IMR-90 (cell line): Measurements from ENCODE around the gene CD2. TPM values are rescaled to one million over a fixed set of nuclear protein-coding genes. Genes with fewer than 3 reads are reported as not detected.

ENCODE experiments used
- ATAC-seq: fragments of 200-7000 bp; cut with Tn5 transposase; 2 replicates; pipeline ENCODE4 v1.9.1; 2020; ENCODE audit warnings: low read depth, mild to moderate bottlenecking, moderate library complexity
- BruUV-seq: library from RNA; stranded (reverse); fragments of 400-500 nt; replicated peaks from 2 replicates; lab custom pipeline; 2021; lab: Mats Ljungman, UMichigan
- CTCF ChIA-PET: fragments of 300-600 bp; formaldehyde crosslinking; extraction: SDS; loops from one replicate; lab custom pipeline; 2021; ENCODE audit warnings: antibody characterized with exemption; lab: Yijun Ruan, JAX
- POLR2A ChIA-PET: fragments of 300-600 bp; sonication (Branson Sonifier 250); formaldehyde crosslinking; loops from one replicate; lab custom pipeline; 2022; ENCODE audit warnings: antibody characterized with exemption; ENCODE audit not compliant: unreplicated experiment; lab: Charles Lee
- DNase-seq: peaks from one replicate; pipeline ENCODE4 v3.0.0; 2013
- H2AFZ ChIP-seq: replicated peaks from 2 replicates; pipeline ENCODE3; 2013; ENCODE audit warnings: low read length, mild to moderate bottlenecking; ENCODE audit not compliant: poor library complexity
- H2AK5ac ChIP-seq: 2 replicates; pipeline ENCODE4 v1.6.1; 2013; ENCODE audit warnings: low read depth, low read length, inconsistent platforms
- H2AK9ac ChIP-seq: replicated peaks from 2 replicates; pipeline ENCODE3; 2013; ENCODE audit warnings: mild to moderate bottlenecking, low read depth, low read length, moderate library complexity; ENCODE audit not compliant: poor library complexity
- H2BK120ac ChIP-seq: 2 replicates; pipeline ENCODE4 v1.6.1; 2013; ENCODE audit warnings: low read depth, low read length, inconsistent platforms
- H2BK15ac ChIP-seq: 3 replicates; pipeline ENCODE4 v1.6.1; 2013; ENCODE audit warnings: low read depth, low read length, inconsistent platforms
- H2BK20ac ChIP-seq: 2 replicates; pipeline ENCODE4 v1.6.1; 2013; ENCODE audit warnings: low read depth, mild to moderate bottlenecking, inconsistent platforms, low read length, moderate library complexity
- H2BK5ac ChIP-seq: 2 replicates; pipeline ENCODE4 v1.6.1; 2013; ENCODE audit warnings: mild to moderate bottlenecking, low read depth, low read length, inconsistent platforms; ENCODE audit not compliant: poor library complexity, severe bottlenecking
- H3K14ac ChIP-seq: replicated peaks from 2 replicates; pipeline ENCODE4 v1.6.1; 2013; ENCODE audit warnings: low read depth, low read length, inconsistent platforms
- H3K18ac ChIP-seq: 2 replicates; pipeline ENCODE4 v1.6.1; 2013; ENCODE audit warnings: low read depth, low read length, control low read depth
- H3K23ac ChIP-seq: 2 replicates; pipeline ENCODE4 v1.6.1; 2013; ENCODE audit warnings: low read depth, low read length, inconsistent platforms
- H3K27ac ChIP-seq: 2 replicates; pipeline ENCODE4 v1.5.1; 2013; ENCODE audit warnings: mild to moderate bottlenecking, control low read depth, low read length; ENCODE audit not compliant: insufficient read depth
- H3K27me3 ChIP-seq: 2 replicates; pipeline ENCODE4 v1.6.1; 2013; ENCODE audit warnings: low read length; ENCODE audit not compliant: control insufficient read depth, insufficient read depth
- H3K36me3 ChIP-seq: 2 replicates; pipeline ENCODE4 v1.6.1; 2013; ENCODE audit warnings: low read length, mixed read lengths; ENCODE audit not compliant: control insufficient read depth, insufficient read depth
- H3K4ac ChIP-seq: 2 replicates; pipeline ENCODE4 v1.6.1; 2013; ENCODE audit warnings: low read depth, low read length, inconsistent platforms
- H3K4me1 ChIP-seq: 2 replicates; pipeline ENCODE4 v1.6.1; 2013; ENCODE audit warnings: low read length, mixed read lengths; ENCODE audit not compliant: control insufficient read depth, insufficient read depth
- H3K4me2 ChIP-seq: 2 replicates; pipeline ENCODE4 v1.6.1; 2013; ENCODE audit warnings: low read depth, mild to moderate bottlenecking, control low read depth, low read length, moderate library complexity
- H3K4me3 ChIP-seq: 2 replicates; pipeline ENCODE4 v1.5.1; 2013; ENCODE audit warnings: low read depth, mild to moderate bottlenecking, control low read depth, low read length, moderate library complexity; ENCODE audit not compliant: insufficient read depth
- H3K56ac ChIP-seq: 2 replicates; pipeline ENCODE4 v1.6.1; 2013; ENCODE audit warnings: low read length, inconsistent platforms; ENCODE audit not compliant: insufficient read depth; ENCODE audit errors: extremely low read depth
- H3K79me1 ChIP-seq, 2 experiments: 2 replicates each; pipeline ENCODE4 v1.6.1; 2013; ENCODE audit warnings: low read length in 2 of 2, inconsistent platforms in 1 of 2, low read depth in 1 of 2
- H3K9ac ChIP-seq: 2 replicates; pipeline ENCODE4 v1.6.1; 2013; ENCODE audit warnings: low read depth, low read length, control low read depth
- H3K9me1 ChIP-seq: 2 replicates; pipeline ENCODE4 v1.6.1; 2013; ENCODE audit warnings: low read length, inconsistent platforms; ENCODE audit not compliant: insufficient read depth
- H3K9me3 ChIP-seq: 2 replicates; pipeline ENCODE4 v1.6.1; 2013; ENCODE audit warnings: low read length; ENCODE audit not compliant: control insufficient read depth, insufficient read depth
- H4K20me1 ChIP-seq: 2 replicates; pipeline ENCODE4 v1.6.1; 2013; ENCODE audit warnings: low read length, inconsistent platforms; ENCODE audit not compliant: insufficient read depth
- H4K5ac ChIP-seq: 2 replicates; pipeline ENCODE4 v1.6.1; 2013; ENCODE audit warnings: mild to moderate bottlenecking, low read depth, low read length, control low read depth
- H4K8ac ChIP-seq, 2 experiments: 2 replicates each; pipeline ENCODE4 v1.6.1; 2013; ENCODE audit warnings: low read depth in 2 of 2, low read length in 2 of 2, control low read depth in 1 of 2, inconsistent platforms in 1 of 2
- H4K91ac ChIP-seq: 2 replicates; pipeline ENCODE4 v1.6.1; 2013; ENCODE audit warnings: low read depth, low read length, inconsistent platforms; ENCODE audit not compliant: insufficient read depth
- CEBPB ChIP-seq: IDR thresholded peaks from 2 replicates; pipeline ENCODE4 v1.6.1; 2012; ENCODE audit warnings: low read depth, low read length, improper control_type of control experiment
- RCOR1 ChIP-seq: IDR thresholded peaks from 2 replicates; pipeline ENCODE4 v1.6.1; 2012; ENCODE audit warnings: mild to moderate bottlenecking, low read length, improper control_type of control experiment; ENCODE audit not compliant: insufficient replicate concordance
- RFX5 ChIP-seq: IDR thresholded peaks from 2 replicates; pipeline ENCODE4 v1.8.0; 2012; ENCODE audit warnings: low read depth, mild to moderate bottlenecking, low read length, moderate library complexity
- whole genome bisulfite sequencing, 2 experiments: methylation state at CpG; one replicate each; pipeline versions ENCODE4 v1.1.5 to v1.1.7; 2013; ENCODE audit warnings: missing lambda C conversion rate in 2 of 2; ENCODE audit not compliant: insufficient read length in 1 of 2; ENCODE audit errors: extremely low coverage in 2 of 2; 5-methylcytosine and 5-hydroxymethylcytosine counted together
- dilution Hi-C: fragments of 300-500 bp; cut with HindIII; formaldehyde crosslinking; loops from one replicate; pipeline ENCODE4 v1.14.3; 2018; ENCODE audit warnings: low sequenced_read_pairs; ENCODE audit not compliant: unreplicated experiment
- in situ Hi-C: fragments of 300-500 bp; cut with MboI; formaldehyde crosslinking; loops from 3 replicates; pipeline ENCODE4 v1.14.3; 2019; ENCODE audit warnings: low sequenced_read_pairs, inconsistent platforms, mixed read lengths
- intact Hi-C: fragments of 100-400 bp; cut with micrococcal nuclease; formaldehyde crosslinking; loops from 2 replicates; pipeline ENCODE4 v1.10.0; 2022
- polyA plus RNA-seq, 3 experiments: library from polyadenylated mRNA; depleted of rRNA; stranded (reverse); fragments of >200 nt; gene quantifications; 2 replicates each; pipeline ENCODE4 v1.2.3, GENCODE V29; 2012; ENCODE audit warnings: low replicate concordance in 1 of 3
- total RNA-seq: library from RNA; depleted of rRNA; stranded (reverse); fragments of >200 nt; gene quantifications from 2 replicates; pipeline ENCODE4 v1.2.3, GENCODE V29; 2012

The CD2 gene
- total and polyA plus RNA-seq, 2 of the 4 experiments (the other 2 are of a cell fraction), result not detected

GRCh38 chr1:116763116-116763786 is 9.0 kb downstream of the CD2 start:
- in situ Hi-C loops, result no loop called here
- Histone ChIP-seq H3K14ac (no peak overlapping the region), H3K4ac (no peak overlapping the region), H3K23ac (no peak overlapping the region), H3K18ac (no peak overlapping the region), H2BK5ac (no peak overlapping the region), H2BK20ac (no peak overlapping the region), H3K4me3 (no peak overlapping the region), H3K36me3 (no peaks in the 10 kb centered on the region), H3K27me3 (no peaks in the 10 kb centered on the region; the same call in 1 of the 2 replicates), H4K20me1 (no peaks in the 10 kb centered on the region), H4K8ac (no peak overlapping the region), H4K91ac (no peak overlapping the region), H2AFZ (no peak overlapping the region), H2BK15ac (no peak overlapping the region), H3K27ac (no peak overlapping the region), H4K5ac (no peak overlapping the region), H2AK9ac (no peak overlapping the region), H3K79me1 (no peaks in the 10 kb centered on the region), H3K9me1 (no peaks in the 10 kb centered on the region), H3K9ac (no peak overlapping the region), H2AK5ac (no peak overlapping the region), H3K9me3 (no peaks in the 10 kb centered on the region), H2BK120ac (no peak overlapping the region), H3K56ac (no peak overlapping the region), H3K4me2 (no peak overlapping the region), H3K4me1 (no peaks in the 10 kb centered on the region)
- no TSS peak for BruUV-seq
- no peak for TF ChIP-seq RCOR1
- no peak for TF ChIP-seq RFX5
- no peak for TF ChIP-seq CEBPB
- CTCF ChIA-PET, result no interaction called here
- ATAC-seq, result no peak
- WGBS, 2 experiments, result no CpG with 5 or more reads among the region's 4 CpGs
- POLR2A ChIA-PET, result no interaction called here
- dilution Hi-C loops, result no loop called here
- intact Hi-C loops, result no loop called here
- DNase-seq, result no peak
